HG02840 (cell line): ENCODE results near the gene ACTL9.
"Not testable (repeated sequence)": the region's sequence is repeated elsewhere in the genome, so short reads cannot be mapped to it uniquely, and the experiment has no call there.

ENCODE experiments used
- ATAC-seq: cut with Tn5 transposase; IDR thresholded peaks from one replicate; pipeline ENCODE4 v1.9.1; 2021; ENCODE audit warnings: mild to moderate bottlenecking, moderate library complexity, moderate number of reproducible peaks; ENCODE audit not compliant: unreplicated experiment, low FRiP score

Gene ACTL9

GRCh38 chr19:8698433-8699063, at the start of gene ACTL9:
Gene ACTL9 (minus strand): TSS chr19:8698795. CDS start chr19:8698701, 94 bp downstream.
- no peak for ATAC-seq

- not testable (repeated sequence) for ATAC-seq
Measured at GRCh38 chr19:8739291-8740065, 40.9 kb upstream of the ACTL9 start.

- no peak for ATAC-seq
Measured at GRCh38 chr19:8738377-8738776, 39.8 kb upstream of the ACTL9 start.

- ATAC-seq: no peak
Measured at GRCh38 chr19:8731428-8732169, 33.0 kb upstream of the ACTL9 start.

GRCh38 chr19:8724276-8724675, 25.7 kb upstream of the ACTL9 start:
- ATAC-seq: no peak

GRCh38 chr19:8722032-8722431, 23.4 kb upstream of the ACTL9 start:
- ATAC-seq: no peak

GRCh38 chr19:8721334-8721733, 22.7 kb upstream of the ACTL9 start, which contains the start of gene OR2Z1:
Gene OR2Z1 (plus strand): TSS chr19:8721634. CDS start chr19:8731029, 9,395 bp downstream.
- no peak for ATAC-seq

- not testable (repeated sequence) for ATAC-seq
Measured at GRCh38 chr19:8710337-8710736, 11.7 kb upstream of the ACTL9 start.

GRCh38 chr19:8705742-8706141, 7.1 kb upstream of the ACTL9 start:
- ATAC-seq: no peak

GRCh38 chr19:8705304-8705703, 6.7 kb upstream of the ACTL9 start:
- ATAC-seq: not testable (repeated sequence)

- ATAC-seq: no peak
Measured at GRCh38 chr19:8703223-8703622, 4.6 kb upstream of the ACTL9 start.

- no peak for ATAC-seq
Measured at GRCh38 chr19:8702350-8702749, 3.8 kb upstream of the ACTL9 start.

GRCh38 chr19:8700956-8701355, 2.4 kb upstream of the ACTL9 start:
- ATAC-seq: no peak

GRCh38 chr19:8699908-8700307, 1.3 kb upstream of the ACTL9 start:
- no peak for ATAC-seq

GRCh38 chr19:8697671-8698432, 743 bp downstream of the ACTL9 start:
- ATAC-seq: no peak

GRCh38 chr19:8696993-8697392, 1.6 kb downstream of the ACTL9 start:
- no peak for ATAC-seq

GRCh38 chr19:8695911-8696310, 2.7 kb downstream of the ACTL9 start:
- ATAC-seq: no peak

- ATAC-seq: no peak
Measured at GRCh38 chr19:8695501-8695900, 3.1 kb downstream of the ACTL9 start.

- no peak for ATAC-seq
Measured at GRCh38 chr19:8690753-8691539, 7.6 kb downstream of the ACTL9 start.

- ATAC-seq: no peak
Measured at GRCh38 chr19:8688930-8689329, 9.7 kb downstream of the ACTL9 start.
